ENCODE measurements around the gene FOXL2.
"Not testable (repeated sequence)": the region's sequence is repeated elsewhere in the genome, so short reads cannot be mapped to it uniquely, and the experiment has no call there.

Gene FOXL2

GRCh38 chr3:138939561-138940241 is 7.2 kb downstream of the FOXL2 start:
- H3K4me3 Mint-ChIP-seq, result peak overlapping the region; percentile 68
- H3K4me1 Mint-ChIP-seq, result peaks cover 47% of the 10 kb centered on the region
- no peaks in the 10 kb centered on the region for H3K9me3 Mint-ChIP-seq
- DNase-seq (ENCODE audit: low spot score in 2 of 2) (no peak), ATAC-seq (no peak)
- H3K36me3 Mint-ChIP-seq, result peaks cover under 1% of the 10 kb centered on the region
- no peak overlapping the region for H3K27ac Mint-ChIP-seq

- Mint-ChIP-seq H3K4me1 (peaks cover 44% of the 10 kb centered on the region), H3K9me3 (no peaks in the 10 kb centered on the region), H3K36me3 (no peaks in the 10 kb centered on the region), H3K4me3 (peak overlapping the region; percentile 68), H3K27ac (no peak overlapping the region)
- no peak for DNase-seq (ENCODE audit: low spot score in 2 of 2)
- ATAC-seq, result no peak
Observed at GRCh38 chr3:138938877-138939560, 7.9 kb downstream of the FOXL2 start.

- Mint-ChIP-seq H3K36me3 (no peaks in the 10 kb centered on the region), H3K27ac (no peak overlapping the region), H3K4me1 (peaks cover 40% of the 10 kb centered on the region), H3K4me3 (peak overlapping the region; percentile 68), H3K9me3 (no peaks in the 10 kb centered on the region)
- DNase-seq (ENCODE audit: low spot score in 2 of 2) (no peak), ATAC-seq (peak; percentile 36)
Observed at GRCh38 chr3:138938056-138938876, 8.7 kb downstream of the FOXL2 start.

- Mint-ChIP-seq H3K9me3 (no peaks in the 10 kb centered on the region), H3K36me3 (no peaks in the 10 kb centered on the region), H3K4me3 (peak overlapping the region; percentile 68), H3K4me1 (peaks cover 34% of the 10 kb centered on the region), H3K27ac (no peak overlapping the region)
- DNase-seq (ENCODE audit: low spot score in 2 of 2) (no peak), ATAC-seq (peak; percentile 39)
Observed at GRCh38 chr3:138937690-138938055, 9.3 kb downstream of the FOXL2 start.

- no peaks in the 10 kb centered on the region for H3K36me3 Mint-ChIP-seq
- DNase-seq (ENCODE audit: low spot score in 2 of 2), result no peak
- H3K4me3 Mint-ChIP-seq, result peak overlapping the region; percentile 68
- ATAC-seq, result peak; percentile 2
- no peak overlapping the region for H3K27ac Mint-ChIP-seq
- H3K9me3 Mint-ChIP-seq, result no peaks in the 10 kb centered on the region
- H3K4me1 Mint-ChIP-seq, result peaks cover 34% of the 10 kb centered on the region
Observed at GRCh38 chr3:138936741-138937689, 9.9 kb downstream of the FOXL2 start.

GRCh38 chr3:138935863-138936740 is 10.8 kb downstream of the FOXL2 start:
- H3K9me3 Mint-ChIP-seq, result no peaks in the 10 kb centered on the region

GRCh38 chr3:138935505-138935862 is 11.5 kb downstream of the FOXL2 start:
- Mint-ChIP-seq H3K9me3 (no peaks in the 10 kb centered on the region), H3K4me1 (peaks cover 34% of the 10 kb centered on the region), H3K27ac (no peak overlapping the region), H3K4me3 (peak overlapping the region; percentile 68), H3K36me3 (no peaks in the 10 kb centered on the region)
- DNase-seq (ENCODE audit: low spot score in 2 of 2), result no peak
- ATAC-seq, result no peak

More at GRCh38 chr3:138935863-138936740, 10.8 kb downstream of the FOXL2 start:
- H3K4me1 Mint-ChIP-seq, result peaks cover 34% of the 10 kb centered on the region
- no peak overlapping the region for H3K27ac Mint-ChIP-seq
- H3K4me3 Mint-ChIP-seq, result peak overlapping the region; percentile 68
- H3K36me3 Mint-ChIP-seq, result no peaks in the 10 kb centered on the region
- DNase-seq (ENCODE audit: low spot score in 2 of 2) (peak; percentile 77 to 91), ATAC-seq (peak; percentile 72)

- DNase-seq (ENCODE audit: low spot score in 2 of 2) (no peak), ATAC-seq (no peak)
- Mint-ChIP-seq H3K4me3 (no peak overlapping the region), H3K9me3 (no peaks in the 10 kb centered on the region), H3K27ac (no peak overlapping the region), H3K36me3 (no peaks in the 10 kb centered on the region), H3K4me1 (peaks cover 34% of the 10 kb centered on the region)
Observed at GRCh38 chr3:138933981-138934691, 12.8 kb downstream of the FOXL2 start.

GRCh38 chr3:138933068-138933668 is 13.8 kb downstream of the FOXL2 start:
- no peaks in the 10 kb centered on the region for H3K9me3 Mint-ChIP-seq
- no peak for ATAC-seq
- H3K36me3 Mint-ChIP-seq, result no peaks in the 10 kb centered on the region
- no peak for DNase-seq (ENCODE audit: low spot score in 2 of 2)
- no peak overlapping the region for H3K4me3 Mint-ChIP-seq
- H3K4me1 Mint-ChIP-seq, result peaks cover 26% of the 10 kb centered on the region
- no peak overlapping the region for H3K27ac Mint-ChIP-seq

- Mint-ChIP-seq H3K4me1 (no peaks in the 10 kb centered on the region), H3K4me3 (no peak overlapping the region), H3K9me3 (no peaks in the 10 kb centered on the region), H3K27ac (no peak overlapping the region), H3K36me3 (no peaks in the 10 kb centered on the region)
- peak; percentile 18 for ATAC-seq
- DNase-seq (ENCODE audit: low spot score in 2 of 2), result no peak
Observed at GRCh38 chr3:138928727-138929372, 18.1 kb downstream of the FOXL2 start.

- ATAC-seq, result peak; percentile 85
- H3K27ac Mint-ChIP-seq, result no peak overlapping the region
Observed at GRCh38 chr3:138923531-138923994, 23.4 kb downstream of the FOXL2 start.

GRCh38 chr3:138922400-138922799 is 24.5 kb downstream of the FOXL2 start:
- not testable (repeated sequence) for H3K9me3 Mint-ChIP-seq; DNase-seq (ENCODE audit: low spot score in 2 of 2); H3K27ac Mint-ChIP-seq; H3K4me3 Mint-ChIP-seq; H3K36me3 Mint-ChIP-seq; H3K4me1 Mint-ChIP-seq; ATAC-seq

More at GRCh38 chr3:138923531-138923994, 23.4 kb downstream of the FOXL2 start:
- H3K4me3 Mint-ChIP-seq, result no peak overlapping the region
- H3K36me3 Mint-ChIP-seq, result no peaks in the 10 kb centered on the region
- H3K4me1 Mint-ChIP-seq, result peaks cover 7% of the 10 kb centered on the region
- DNase-seq (ENCODE audit: low spot score in 2 of 2), result peak; percentile 83 to 92
- no peaks in the 10 kb centered on the region for H3K9me3 Mint-ChIP-seq

All from stimulated activated effector memory CD8-positive, alpha-beta T cell treated with anti-CD3 and anti-CD28 coated beads, Interleukin-12 subunit alpha, Interleukin-12 subunit beta, amount 100 ng/mL, for 72 hours (primary cell).